ENCODE data around the gene TAB3. TPM values are rescaled to one million over a fixed set of nuclear protein-coding genes. Genes with fewer than 3 reads are reported as not detected.

TAB3 gene
- total RNA-seq, 1 experiment from 2014 or later: 13.5 TPM

DNA sequence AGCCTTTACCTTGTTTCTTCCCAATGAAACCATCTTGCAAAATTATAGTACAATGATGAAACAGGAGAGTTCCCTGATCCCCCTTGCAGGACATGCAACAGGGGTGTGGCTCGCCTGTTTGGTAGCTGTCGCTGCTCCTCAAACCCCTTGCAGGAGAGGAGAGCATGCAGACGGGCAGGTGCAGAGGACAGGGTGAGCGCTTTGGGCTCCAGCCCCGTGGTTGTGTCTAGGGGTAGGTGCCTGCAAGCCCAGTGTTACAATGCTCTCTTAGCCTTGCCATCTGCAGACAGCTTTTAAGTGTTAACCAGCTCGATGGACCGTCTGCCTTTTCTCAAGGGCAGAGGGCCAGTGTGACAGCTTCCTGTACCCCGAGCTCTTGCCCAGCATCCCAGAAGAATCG, 102.0 kb downstream of the TAB3 start:
- peaks cover 7% of the 10 kb centered on the region for H4K20me1 ChIP-seq (ENCODE audit: control insufficient read depth, insufficient read depth, insufficient read length)

More for the DNA sequence above, 102.0 kb downstream of the TAB3 start:
- TF ChIP-seq, protein P1, sequence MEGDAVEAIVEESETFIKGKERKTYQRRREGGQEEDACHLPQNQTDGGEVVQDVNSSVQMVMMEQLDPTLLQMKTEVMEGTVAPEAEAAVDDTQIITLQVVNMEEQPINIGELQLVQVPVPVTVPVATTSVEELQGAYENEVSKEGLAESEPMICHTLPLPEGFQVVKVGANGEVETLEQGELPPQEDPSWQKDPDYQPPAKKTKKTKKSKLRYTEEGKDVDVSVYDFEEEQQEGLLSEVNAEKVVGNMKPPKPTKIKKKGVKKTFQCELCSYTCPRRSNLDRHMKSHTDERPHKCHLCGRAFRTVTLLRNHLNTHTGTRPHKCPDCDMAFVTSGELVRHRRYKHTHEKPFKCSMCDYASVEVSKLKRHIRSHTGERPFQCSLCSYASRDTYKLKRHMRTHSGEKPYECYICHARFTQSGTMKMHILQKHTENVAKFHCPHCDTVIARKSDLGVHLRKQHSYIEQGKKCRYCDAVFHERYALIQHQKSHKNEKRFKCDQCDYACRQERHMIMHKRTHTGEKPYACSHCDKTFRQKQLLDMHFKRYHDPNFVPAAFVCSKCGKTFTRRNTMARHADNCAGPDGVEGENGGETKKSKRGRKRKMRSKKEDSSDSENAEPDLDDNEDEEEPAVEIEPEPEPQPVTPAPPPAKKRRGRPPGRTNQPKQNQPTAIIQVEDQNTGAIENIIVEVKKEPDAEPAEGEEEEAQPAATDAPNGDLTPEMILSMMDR (conservative IDR thresholded peaks at IDR 0.05): no peak
- no peak overlapping the region for H2BK12ac ChIP-seq (ENCODE audit: insufficient read length, low read depth, low read length)
- no peak overlapping the region for H3K4ac ChIP-seq (ENCODE audit: low read depth, low read length)
- no peaks in the 10 kb centered on the region for H3K9me3 ChIP-seq (ENCODE audit: control insufficient read depth, low read depth, low read length)
- H3K23ac ChIP-seq (ENCODE audit: insufficient read length, low read depth, low read length): no peak overlapping the region
- Mint-ChIP-seq H3K27me3 (ENCODE audit: low read depth) (peaks cover 13% of the 10 kb centered on the region), H3K36me3 (ENCODE audit: insufficient read depth in 1 of 3, low read depth in 3 of 3) (peaks cover 0 to 2% (median 0%) of the 10 kb centered on the region in 3 experiments; a peak in 2 of 7 replicates), H3K4me3 (no peak overlapping the region), H3K9me3 (peaks cover 31 to 48% of the 10 kb centered on the region in 2 experiments), H3K4me1 (no peaks in the 10 kb centered on the region), H3K27ac (no peak overlapping the region)
- no peak overlapping the region for H2BK20ac ChIP-seq (ENCODE audit: low read depth, low read length, poor library complexity, severe bottlenecking)
- H2BK120ac ChIP-seq (ENCODE audit: low read depth, low read length, poor library complexity, severe bottlenecking): no peak overlapping the region
- no peak overlapping the region for H2AK5ac ChIP-seq (ENCODE audit: insufficient read length, low read length)
- H3K14ac ChIP-seq (ENCODE audit: insufficient read depth, low read length): no peak overlapping the region
- DNase-seq: peak; percentile 10
- H4K8ac ChIP-seq (replicated peaks; ENCODE audit: insufficient read length, low read depth, low read length): no peak overlapping the region
- no peak overlapping the region for H3K18ac ChIP-seq (ENCODE audit: insufficient read length, low read depth, low read length)
- H3T11ph ChIP-seq (ENCODE audit: low read length): no peak overlapping the region
- H3K79me1 ChIP-seq (ENCODE audit: insufficient read depth, low read depth, low read length, poor library complexity, severe bottlenecking): no peaks in the 10 kb centered on the region
- H3K4me2 ChIP-seq (ENCODE audit: insufficient read depth, insufficient read length, low read length): no peak overlapping the region
- H3K27ac ChIP-seq (ENCODE audit: insufficient read length, low read depth, low read length): no peak overlapping the region
- no peak overlapping the region for H2AFZ ChIP-seq (ENCODE audit: low read length)
- no peak overlapping the region for H3K9ac ChIP-seq (ENCODE audit: extremely low read depth, insufficient read length, low read length)
- no peaks in the 10 kb centered on the region for H3K27me3 ChIP-seq (ENCODE audit: insufficient read depth, low read length)
- no peak overlapping the region for H2BK15ac ChIP-seq (ENCODE audit: low read depth, low read length)
- H3K23me2 ChIP-seq (ENCODE audit: insufficient read length, low read depth, low read length, poor library complexity, severe bottlenecking): no peaks in the 10 kb centered on the region
- H4K5ac ChIP-seq (ENCODE audit: insufficient read length, low read depth, low read length): no peak overlapping the region
- no CpG with 5 or more reads among the region's 9 CpGs for WGBS (ENCODE audit: extremely low coverage, insufficient read length, low lambda C conversion rate)
- no peaks in the 10 kb centered on the region for H3K4me1 ChIP-seq (ENCODE audit: insufficient read depth, low read length)
- no peak overlapping the region for H3K56ac ChIP-seq (ENCODE audit: insufficient read length, low read depth, low read length)
- no peaks in the 10 kb centered on the region for H3K79me2 ChIP-seq (ENCODE audit: insufficient read depth, low read length)
- no peak overlapping the region for H4K91ac ChIP-seq (ENCODE audit: insufficient read length, low read depth, low read length)
- no peak overlapping the region for H2BK5ac ChIP-seq (ENCODE audit: insufficient read length, low read length)

Data from H9 (cell line).